ENCODE measurements around the gene OR8G1. TPM values are rescaled to one million over a fixed set of nuclear protein-coding genes. Genes with fewer than 3 reads are reported as not detected.
A peak's percentile ranks its signal among the peaks of the same experiment; 100 is the strongest.

The OR8G1 gene
- total and polyA plus RNA-seq, 2 donors (not counting 1 experiment from before 2014, with no cell fraction given), result not detected

- H3K4me1 ChIP-seq (ENCODE audit: control insufficient read depth in 2 of 2, insufficient read depth in 2 of 2, low read length in 2 of 2), result peaks cover 0 to 3% of the 10 kb centered on the region in 2 donors
- no peak overlapping the region for H2AFZ ChIP-seq (ENCODE audit: insufficient read depth, low read depth, low read length, poor library complexity, severe bottlenecking)
- intact Hi-C loops (cut with micrococcal nuclease), result loop anchor here (5.0 kb wide), 1 partner anchor 122 kb away; no protein-coding TSS in a partner anchor
- no peak overlapping the region for H3K27ac ChIP-seq (ENCODE audit: low read length in 2 of 2)
- H4K20me1 ChIP-seq (ENCODE audit: control insufficient read depth, insufficient read depth, low read length, poor library complexity, severe bottlenecking), result no peaks in the 10 kb centered on the region
- POLR2A ChIA-PET, result no interaction called here
- no peak for DNase-seq
- Mint-ChIP-seq H3K27me3 (peaks cover 3% of the 10 kb centered on the region), H3K9me3 (ENCODE audit: insufficient read depth) (no peaks in the 10 kb centered on the region), H3K4me3 (no peak overlapping the region), H3K4me1 (peaks cover 6% of the 10 kb centered on the region), H3K27ac (no peak overlapping the region)
- H3K36me3 ChIP-seq (replicated peaks in 1 of 2; ENCODE audit: control extremely low read depth in 1 of 2, control insufficient read depth in 1 of 2, extremely low read depth in 1 of 2, insufficient read depth in 2 of 2, low read length in 1 of 2), result no peaks in the 10 kb centered on the region
- H3K9ac ChIP-seq (ENCODE audit: low read length), result no peak overlapping the region
- peaks cover 0 to 1% (median 0%) of the 10 kb centered on the region in 3 donors for H3K9me3 ChIP-seq (ENCODE audit: control extremely low read depth in 1 of 3, control insufficient read depth in 2 of 3, insufficient read depth in 1 of 3, low read length in 2 of 3)
- ATAC-seq (ENCODE audit: low read depth), result no peak
- no peaks in the 10 kb centered on the region for H3K27me3 ChIP-seq (replicated peaks in 1 of 4; ENCODE audit: control extremely low read depth in 1 of 4, control insufficient read depth in 3 of 4, insufficient read depth in 4 of 4, low read length in 3 of 4)
- WGBS (ENCODE audit: insufficient coverage), result 100% methylated on average over 1 of the region's 6 CpGs
- no peaks in the 10 kb centered on the region for H3K79me2 ChIP-seq (ENCODE audit: control insufficient read depth, insufficient read depth, low read length)
- no peak overlapping the region for H3K4me2 ChIP-seq (replicated peaks; ENCODE audit: low read depth, low read length, poor library complexity, severe bottlenecking)
- CTCF ChIA-PET, result no interaction called here
- TF ChIP-seq CTCF (IDR thresholded peaks at IDR 0.05) (no peak), EZH2 (IDR thresholded peaks at IDR 0.05; ENCODE audit: borderline replicate concordance, insufficient read depth, low read depth, low read length, poor library complexity, severe bottlenecking) (no peak)
- H3K4me3 ChIP-seq (ENCODE audit: control extremely low read depth in 1 of 5, extremely low read depth in 1 of 5, insufficient read depth in 1 of 5, low read depth in 2 of 5, low read length in 4 of 5), result no peak overlapping the region
Observed at GRCh38 chr11:124194293-124195188, 46.4 kb upstream of the OR8G1 start.

- TF ChIP-seq EZH2 (IDR thresholded peaks at IDR 0.05; ENCODE audit: borderline replicate concordance, insufficient read depth, low read depth, low read length, poor library complexity, severe bottlenecking) (no peak), CTCF (IDR thresholded peaks at IDR 0.05) (peak; percentile 55)
- no CpG with 5 or more reads among the region's 4 CpGs for WGBS (ENCODE audit: insufficient coverage)
- H3K27me3 ChIP-seq (replicated peaks in 1 of 4; ENCODE audit: control extremely low read depth in 1 of 4, control insufficient read depth in 3 of 4, insufficient read depth in 4 of 4, low read length in 3 of 4), result no peaks in the 10 kb centered on the region
- H3K9ac ChIP-seq (ENCODE audit: low read length), result no peak overlapping the region
- no peaks in the 10 kb centered on the region for H3K79me2 ChIP-seq (ENCODE audit: control insufficient read depth, insufficient read depth, low read length)
- no peak overlapping the region for H3K4me2 ChIP-seq (replicated peaks; ENCODE audit: low read depth, low read length, poor library complexity, severe bottlenecking)
- no peaks in the 10 kb centered on the region for H4K20me1 ChIP-seq (ENCODE audit: control insufficient read depth, insufficient read depth, low read length, poor library complexity, severe bottlenecking)
- intact Hi-C loops (cut with micrococcal nuclease), result loop anchor here (5.0 kb wide), 1 partner anchor 123 kb away; no protein-coding TSS in a partner anchor
- H3K9me3 Mint-ChIP-seq (ENCODE audit: insufficient read depth), result no peaks in the 10 kb centered on the region
- H3K36me3 ChIP-seq (replicated peaks in 1 of 2; ENCODE audit: control extremely low read depth in 1 of 2, control insufficient read depth in 1 of 2, extremely low read depth in 1 of 2, insufficient read depth in 2 of 2, low read length in 1 of 2), result no peaks in the 10 kb centered on the region
- H3K27ac Mint-ChIP-seq, result no peak overlapping the region
- no peak overlapping the region for H3K4me3 ChIP-seq (ENCODE audit: control extremely low read depth in 1 of 5, extremely low read depth in 1 of 5, insufficient read depth in 1 of 5, low read depth in 2 of 5, low read length in 4 of 5)
- peaks cover 6% of the 10 kb centered on the region for H3K4me1 Mint-ChIP-seq
- H2AFZ ChIP-seq (ENCODE audit: insufficient read depth, low read depth, low read length, poor library complexity, severe bottlenecking), result no peak overlapping the region
- POLR2A ChIA-PET, result no interaction called here
- CTCF ChIA-PET, result no interaction called here
- H3K4me3 Mint-ChIP-seq, result no peak overlapping the region
- H3K4me1 ChIP-seq (ENCODE audit: control insufficient read depth in 2 of 2, insufficient read depth in 2 of 2, low read length in 2 of 2), result peaks cover 0 to 3% of the 10 kb centered on the region in 2 donors
- peak; percentile 51 for DNase-seq
- ATAC-seq (ENCODE audit: low read depth), result no peak
- peaks cover 0 to 1% (median 0%) of the 10 kb centered on the region in 3 donors for H3K9me3 ChIP-seq (ENCODE audit: control extremely low read depth in 1 of 3, control insufficient read depth in 2 of 3, insufficient read depth in 1 of 3, low read length in 2 of 3)
- peaks cover 3% of the 10 kb centered on the region for H3K27me3 Mint-ChIP-seq
- H3K27ac ChIP-seq (ENCODE audit: low read length in 2 of 2), result no peak overlapping the region
Observed at GRCh38 chr11:124195189-124195734, 45.6 kb upstream of the OR8G1 start.
